Testis (tissue), 5 donors: ENCODE data around the gene GDI1. TPM values are rescaled to one million over a fixed set of nuclear protein-coding genes. Genes with fewer than 3 reads are reported as not detected.
A peak's percentile ranks its signal among the peaks of the same experiment; 100 is the strongest.
"Not testable (repeated sequence)": the region's sequence is repeated elsewhere in the genome, so short reads cannot be mapped to it uniquely, and the experiment has no call there.

Source experiments
- DNase-seq: peaks from one replicate; pipeline ENCODE4 v3.0.0-alpha.2; 2019
- H3K27ac ChIP-seq, 2 donors: fragments of 200-600 bp; sonication (generic); one replicate each; pipeline ENCODE4 v1.5.1; 2019
- H3K27me3 ChIP-seq: fragments of 200-600 bp; sonication (generic); one replicate; pipeline ENCODE4 v1.5.1; 2019
- H3K36me3 ChIP-seq: fragments of 200-600 bp; sonication (generic); one replicate; pipeline ENCODE4 v1.5.1; 2017; ENCODE audit warnings: low read depth; ENCODE audit errors: missing control alignments
- H3K4me1 ChIP-seq: fragments of 200-600 bp; sonication (generic); one replicate; pipeline ENCODE4 v1.5.1; 2019
- H3K4me3 ChIP-seq, 2 donors: fragments of 200-600 bp; sonication (generic); one replicate each; pipeline ENCODE4 v1.5.1; 2017 to 2019
- H3K9me3 ChIP-seq: fragments of 200-600 bp; sonication (generic); one replicate; pipeline ENCODE4 v1.5.1; 2017
- POLR2A ChIP-seq: fragments of 450-650 bp; IDR thresholded peaks from one replicate; pipeline ENCODE4 v1.6.1; 2017; ENCODE audit warnings: antibody characterized with exemption, mild to moderate bottlenecking, moderate library complexity
- WGBS, 2 donors: methylation state at CpG; one replicate each; pipeline ENCODE4 v1.1.5; 2018; 5-methylcytosine and 5-hydroxymethylcytosine counted together
- intact Hi-C: fragments of 100-400 bp; cut with DNase I; formaldehyde crosslinking; loops from one replicate; pipeline ENCODE4 v1.15.1; 2023; ENCODE audit warnings: low total_unique reads
- long read RNA-seq, 2 donors: transcript quantifications; one replicate each; lab custom pipeline, GENCODE V29; 2026
- polyA plus RNA-seq: library from polyadenylated mRNA; stranded (reverse); fragments of 350-450 nt; fragmentation: Illumina TruSeq; extraction: RNeasy Lipid Tissue Mini Kit (QIAGEN cat#74804); gene quantifications from one replicate; pipeline ENCODE4 v1.2.3, GENCODE V29; 2014; ENCODE audit warnings: low read depth, low replicate concordance; ENCODE audit not compliant: insufficient read depth
- total RNA-seq, 2 donors: library from RNA; depleted of rRNA; stranded (reverse); fragments of >200 nt; gene quantifications; one replicate each; pipeline ENCODE4 v1.2.3, GENCODE V29; 2016
- TF ChIP-seq, protein P1 (sequence below), 3 experiments: fragments of 450-650 bp in 2 of 3; fragments of 200-600 bp in 1 of 3; sonication (generic) in 1 of 3; IDR thresholded peaks; one replicate each; pipeline ENCODE4 v1.5.1; 2016 to 2019; ENCODE audit warnings: antibody characterized with exemption in 3 of 3, mild to moderate bottlenecking in 2 of 3, moderate library complexity in 1 of 3

Gene GDI1
- total RNA-seq: 100 to 1,000 TPM; 158 to 162 TPM
- 118 TPM for polyA plus RNA-seq
- long read RNA-seq, donor 1, transcript GDI1-204 (11 exons, 2,474 nt): major isoform, 45 of 381 reads
- long read RNA-seq, donor 1, transcript GDI1-206 (3 exons, 754 nt): minor isoform, 7 of 381 reads
- long read RNA-seq, donor 1, transcript GDI1-211 (5 exons, 1,014 nt): minor isoform, 23 of 381 reads
- long read RNA-seq, donor 1, partial matches to known transcripts: 290 of 381 reads
- long read RNA-seq, donor 1, other reads (novel, unspliced or antisense): 8 of 381 reads
- long read RNA-seq, donor 2, transcript GDI1-211 (5 exons, 1,014 nt): minor isoform, 9 of 184 reads
- long read RNA-seq, donor 2, transcript GDI1-204 (11 exons, 2,474 nt): major isoform, 27 of 184 reads
- long read RNA-seq, donor 2, partial matches to known transcripts: 139 of 184 reads
- long read RNA-seq, donor 2, other reads (novel, unspliced or antisense): 0 of 184 reads

DNA sequence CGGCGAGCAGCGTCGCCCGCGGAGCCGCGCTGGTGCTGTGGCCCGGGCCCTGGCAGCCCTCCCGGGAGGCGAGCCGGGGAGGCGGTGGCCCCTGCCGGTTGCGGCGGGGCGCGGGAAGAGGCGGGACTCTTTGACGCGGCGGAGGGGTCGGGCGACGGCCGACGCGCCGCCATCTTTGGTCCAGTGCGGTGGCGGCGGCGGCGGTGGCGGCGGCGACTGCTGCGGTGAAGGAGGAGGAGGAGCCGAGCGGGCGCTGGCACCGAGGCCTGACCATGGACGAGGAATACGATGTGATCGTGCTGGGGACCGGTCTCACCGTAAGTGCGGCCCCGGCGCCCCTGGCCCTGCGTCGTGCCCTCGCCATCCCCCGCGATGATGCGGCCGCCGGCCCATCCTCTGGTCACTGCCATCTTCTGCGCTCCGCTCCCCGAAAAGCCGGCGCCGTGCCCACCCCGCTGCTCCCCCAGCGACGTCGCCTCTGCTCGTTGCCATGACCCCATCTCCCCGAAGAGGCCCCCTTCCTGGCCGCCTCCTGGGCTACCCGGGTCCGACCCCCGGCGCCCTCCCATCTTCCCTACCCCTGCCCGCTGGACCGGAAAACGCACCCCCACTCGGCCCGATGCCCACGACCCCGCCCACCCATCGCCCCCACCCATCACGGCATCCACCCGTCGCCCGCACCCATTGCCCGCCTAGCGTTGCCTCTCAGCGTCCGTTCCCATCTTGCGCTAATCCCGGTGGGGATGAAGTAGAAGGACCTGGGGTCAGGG is at the start of gene GDI1:
GDI1 (plus strand) TSS at position 172 of the 770 bp plus-strand sequence; CDS start at position 273, 101 bp downstream.
- Histone ChIP-seq H3K4me1 (no peaks in the 10 kb centered on the region), H3K36me3 (no peaks in the 10 kb centered on the region), H3K4me3 (peak within 1 kb of the TSS; percentile 61 to 74), H3K27ac (peak within 1 kb of the TSS; percentile 83 to 88), H3K9me3 (no peaks in the 10 kb centered on the region), H3K27me3 (no peaks in the 10 kb centered on the region)
- no peak for DNase-seq
- WGBS, 2 donors: 0% methylated on average over 2 to 15 of the region's 93 CpGs
- TF ChIP-seq POLR2A: no peak
- TF ChIP-seq, protein P1, sequence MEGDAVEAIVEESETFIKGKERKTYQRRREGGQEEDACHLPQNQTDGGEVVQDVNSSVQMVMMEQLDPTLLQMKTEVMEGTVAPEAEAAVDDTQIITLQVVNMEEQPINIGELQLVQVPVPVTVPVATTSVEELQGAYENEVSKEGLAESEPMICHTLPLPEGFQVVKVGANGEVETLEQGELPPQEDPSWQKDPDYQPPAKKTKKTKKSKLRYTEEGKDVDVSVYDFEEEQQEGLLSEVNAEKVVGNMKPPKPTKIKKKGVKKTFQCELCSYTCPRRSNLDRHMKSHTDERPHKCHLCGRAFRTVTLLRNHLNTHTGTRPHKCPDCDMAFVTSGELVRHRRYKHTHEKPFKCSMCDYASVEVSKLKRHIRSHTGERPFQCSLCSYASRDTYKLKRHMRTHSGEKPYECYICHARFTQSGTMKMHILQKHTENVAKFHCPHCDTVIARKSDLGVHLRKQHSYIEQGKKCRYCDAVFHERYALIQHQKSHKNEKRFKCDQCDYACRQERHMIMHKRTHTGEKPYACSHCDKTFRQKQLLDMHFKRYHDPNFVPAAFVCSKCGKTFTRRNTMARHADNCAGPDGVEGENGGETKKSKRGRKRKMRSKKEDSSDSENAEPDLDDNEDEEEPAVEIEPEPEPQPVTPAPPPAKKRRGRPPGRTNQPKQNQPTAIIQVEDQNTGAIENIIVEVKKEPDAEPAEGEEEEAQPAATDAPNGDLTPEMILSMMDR (IDR thresholded peaks at IDR 0.05): no peak
- intact Hi-C loops: no loop called here

GRCh38 chrX:154388094-154388493 is 48.9 kb upstream of the GDI1 start:
- H3K27ac ChIP-seq, intact Hi-C loops, H3K9me3 ChIP-seq, H3K36me3 ChIP-seq, H3K4me3 ChIP-seq, H3K27me3 ChIP-seq, DNase-seq: not testable (repeated sequence)
- no CpG with 5 or more reads among the region's 20 CpGs for WGBS, 2 donors
- peaks cover 11% of the 10 kb centered on the region for H3K4me1 ChIP-seq

- H3K27ac ChIP-seq, DNase-seq, H3K4me1 ChIP-seq, H3K27me3 ChIP-seq, intact Hi-C loops, H3K4me3 ChIP-seq, H3K9me3 ChIP-seq, H3K36me3 ChIP-seq: not testable (repeated sequence)
- WGBS, 2 donors: no CpG with 5 or more reads among the region's 16 CpGs
Observed at GRCh38 chrX:154388649-154389048, 48.3 kb upstream of the GDI1 start.

GRCh38 chrX:154389812-154390747 is 46.9 kb upstream of the GDI1 start:
- not testable (repeated sequence) for DNase-seq

DNA sequence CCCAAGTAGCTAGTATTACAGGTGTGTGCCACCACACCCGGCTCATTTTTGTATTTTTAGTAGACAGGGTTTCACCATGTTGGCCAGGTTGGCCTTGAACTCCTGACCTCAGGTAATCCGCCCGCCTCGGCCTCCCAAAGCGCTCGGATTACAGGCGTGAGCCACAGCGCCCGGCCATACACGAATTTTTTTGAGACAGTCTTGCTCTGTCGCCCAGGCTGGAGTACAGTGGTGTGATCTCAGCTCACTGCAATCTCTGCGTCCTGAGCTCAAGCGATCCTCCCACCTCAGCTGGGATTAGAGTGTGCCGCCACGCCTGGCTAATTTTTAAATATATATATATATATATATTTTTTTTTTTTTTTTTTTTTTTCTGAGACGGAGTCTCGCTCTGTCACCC is 40.6 kb upstream of the GDI1 start:
- H3K27me3 ChIP-seq, H3K4me3 ChIP-seq, DNase-seq, H3K9me3 ChIP-seq, H3K36me3 ChIP-seq, H3K4me1 ChIP-seq, intact Hi-C loops, H3K27ac ChIP-seq: not testable (repeated sequence)
- 77 to 85% methylated on average over 9 to 17 of the region's 17 CpGs for WGBS, 2 donors

More at GRCh38 chrX:154389812-154390747, 46.9 kb upstream of the GDI1 start:
- H3K36me3 ChIP-seq, H3K4me1 ChIP-seq, H3K4me3 ChIP-seq, H3K27me3 ChIP-seq, intact Hi-C loops, H3K9me3 ChIP-seq, H3K27ac ChIP-seq: not testable (repeated sequence)
- 0% methylated on average over 11 of the region's 121 CpGs; no CpG with 5 or more reads in 1 of the 2 donors for WGBS, 2 donors

DNA sequence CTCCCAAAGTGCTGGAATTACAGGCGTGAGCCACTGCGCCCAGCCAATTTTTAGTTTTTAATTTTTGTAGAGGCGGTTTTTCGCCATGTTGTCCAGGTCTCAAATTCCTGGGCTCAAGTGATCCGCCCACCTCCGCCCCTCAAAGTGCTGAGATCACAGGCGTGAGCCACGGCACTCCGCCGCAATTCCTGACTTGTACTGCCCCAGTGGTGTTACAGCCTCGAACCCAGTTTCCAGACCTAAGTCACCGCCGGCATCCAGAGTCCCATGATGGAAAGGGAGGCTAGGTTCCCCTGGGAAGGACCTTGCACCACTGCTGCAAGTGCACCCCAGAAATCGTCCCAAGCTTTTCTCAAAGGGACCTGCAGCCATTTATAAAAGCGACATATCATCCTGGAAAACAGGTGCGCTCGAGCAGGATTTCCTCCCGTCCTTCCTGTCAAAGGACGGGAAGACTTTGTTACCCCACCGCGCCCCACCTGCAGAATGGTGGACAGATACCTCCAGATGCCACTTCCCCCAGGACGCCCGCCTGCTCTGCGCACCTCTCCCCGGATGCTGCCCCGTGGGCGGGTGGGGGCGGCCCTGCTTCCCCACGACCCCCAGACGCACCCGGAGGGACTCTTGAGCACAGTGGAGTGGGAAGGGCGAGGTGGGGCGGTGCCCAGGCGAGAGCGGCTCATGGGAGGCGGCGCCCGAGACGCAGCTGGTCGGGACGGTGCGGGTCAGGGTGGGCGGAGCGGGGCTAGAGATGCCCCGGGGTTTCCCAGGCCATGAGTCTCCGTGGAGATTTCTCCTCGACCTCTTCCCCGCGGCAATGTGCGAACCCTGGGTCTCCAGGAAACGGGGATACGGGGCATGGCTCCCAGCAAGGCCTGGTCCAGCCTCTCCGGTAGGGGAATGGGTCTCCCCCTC is 39.7 kb upstream of the GDI1 start:
- Histone ChIP-seq H3K4me3 (peak overlapping the region; percentile 74 to 86), H3K36me3 (no peaks in the 10 kb centered on the region), H3K9me3 (no peaks in the 10 kb centered on the region), H3K27ac (peak overlapping the region; percentile 91 to 95), H3K4me1 (no peaks in the 10 kb centered on the region), H3K27me3 (no peaks in the 10 kb centered on the region)
- no peak for TF ChIP-seq POLR2A
- TF ChIP-seq, protein P1 (IDR thresholded peaks at IDR 0.05): no peak
- WGBS, 2 donors: 13 to 56% methylated on average over 3 to 31 of the region's 53 CpGs
- DNase-seq: peak; percentile 55
- intact Hi-C loops: no loop called here
